Heart left ventricle (tissue), 16 donors: Measurements from ENCODE around the gene STAG1. TPM values are rescaled to one million over a fixed set of nuclear protein-coding genes. Genes with fewer than 3 reads are reported as not detected.
"Not testable (repeated sequence)": the region's sequence is repeated elsewhere in the genome, so short reads cannot be mapped to it uniquely, and the experiment has no call there.

Experiments used
- ATAC-seq, 4 donors: fragments of 200-7000 bp; cut with Tn5 transposase; one replicate each; pipeline ENCODE4 v1.9.1; 2020 to 2022; ENCODE audit warnings: moderate library complexity in 4 of 4, mild to moderate bottlenecking in 3 of 4, moderate number of reproducible peaks in 1 of 4
- DNase-seq, 5 donors: peaks; one replicate each; pipeline ENCODE4 v3.0.0-alpha.2; 2020
- H3K27ac ChIP-seq, 12 donors: fragments of 200-600 bp; sonication (generic) in 4 of 12; one replicate each; pipeline versions ENCODE4 v1.5.0 to v1.8.0; 2016 to 2022; ENCODE audit warnings: mild to moderate bottlenecking in 2 of 12
- H3K27me3 ChIP-seq, 9 donors: fragments of 200-600 bp; sonication (generic) in 2 of 9; one replicate each; pipeline versions ENCODE4 v1.5.1 to v1.8.0; 2016 to 2022; ENCODE audit warnings: mild to moderate bottlenecking in 3 of 9
- H3K36me3 ChIP-seq, 9 donors: fragments of 200-600 bp; sonication (generic) in 2 of 9; one replicate each; pipeline versions ENCODE4 v1.5.0 to v1.8.0; 2018 to 2022; ENCODE audit warnings: mild to moderate bottlenecking in 2 of 9
- H3K4me1 ChIP-seq, 12 donors: fragments of 200-600 bp; sonication (generic) in 4 of 12; one replicate each; pipeline versions ENCODE4 v1.5.0 to v1.8.0; 2016 to 2022; ENCODE audit warnings: mild to moderate bottlenecking in 3 of 12
- H3K4me3 ChIP-seq, 12 donors: fragments of 200-600 bp; sonication (generic) in 4 of 12; one replicate each; pipeline versions ENCODE4 v1.5.0 to v1.8.0; 2017 to 2022; ENCODE audit warnings: mild to moderate bottlenecking in 9 of 12, moderate library complexity in 4 of 12
- H3K9me3 ChIP-seq, 12 donors: fragments of 200-600 bp; sonication (generic) in 4 of 12; one replicate each; pipeline versions ENCODE4 v1.5.0 to v1.8.0; 2016 to 2022; ENCODE audit warnings: mild to moderate bottlenecking in 1 of 12
- CTCF ChIP-seq, 12 donors: fragments of 200-600 bp; sonication (generic) in 4 of 12; IDR thresholded peaks; one replicate each; pipeline versions ENCODE4 v1.5.0 to v1.8.0; 2018 to 2022; ENCODE audit warnings: antibody characterized with exemption in 12 of 12, mild to moderate bottlenecking in 5 of 12
- POLR2A ChIP-seq, 2 donors: fragments of 450-650 bp; IDR thresholded peaks; one replicate each; pipeline ENCODE4 v1.6.1; 2017; ENCODE audit warnings: antibody characterized with exemption in 2 of 2, mild to moderate bottlenecking in 2 of 2, moderate library complexity in 2 of 2
- WGBS, 4 donors: extraction: QIAGEN DNeasy Blood & Tissue Kit in 2 of 4; methylation state at CpG; one replicate each; pipeline versions ENCODE4 v1.1.5 to v1.1.7; 2013 to 2018; 5-methylcytosine and 5-hydroxymethylcytosine counted together
- intact Hi-C, 10 donors: fragments of 100-400 bp; cut with DNase I; formaldehyde crosslinking; loops; one replicate each; pipeline versions ENCODE4 v1.11.1 to v1.14.2; 2022
- polyA plus RNA-seq, 2 donors: library from polyadenylated mRNA; stranded (reverse); fragments of 200-250 nt; gene quantifications; one replicate each; pipeline ENCODE4 v1.2.3, GENCODE V29; 2013
- total RNA-seq, 9 donors: library from RNA; depleted of rRNA in 2 of 9; stranded (reverse); fragments of >200 nt in 2 of 9; fragmentation: NEBNext Ultra II Directional in 3 of 9; extraction: Animal tissue kit (Norgen Biotek cat#: 25700) in 3 of 9; gene quantifications; one replicate each; pipeline versions ENCODE4 v1.1.0 to v1.2.4, GENCODE V29; 2016 to 2023
- donor health status: ischemic (EF 13 %, LVEDD 7.1; RV severe dilation, severe dysfunction).
- donor health status: healthy with polysubstance abuse.
- donor health status: DM: no; HTN: yes; CAD: no.
- donor health status: DM: no; HTN: no; CAD: no.
- donor health status: ischemic (EF 25% LVEDD 6.9; RV normal size, moderate dysfunction).
- donor health status: ischemic (EF 25% LVEDD 5.7; RV mildly dilated, moderate dysfunction).
- donor health status: healthy.
- donor health status: DM: yes; HTN: yes; CAD: no.
- donor health status: ischemic (EF 35%, LVEDD 5.7; RV mildly dilated, moderate dysfunction).
- donor health status: nonischemic (EF 11% LVEDD 7.7; RV severe dilation, severe dysfunction).
- donor health status: DM: yes; HTN: yes; CAD: no.
- donor health status: PGD.
- donor health status: ischemic (EF 29% LVEDD 5.4; RV normal size, mild dysfunction).
- donor health status: nonischemic (EF 23%, LVEDD 6.1; RV moderate dilation, normal function).

Gene STAG1
- total and polyA plus RNA-seq, 11 donors = 7.2 to 23.4 (median 19.8) TPM

GRCh38 chr3:136612512-136612911 is 139.7 kb downstream of the STAG1 start:
- TF ChIP-seq CTCF (IDR thresholded peaks at IDR 0.05) = no peak
- no peak for TF ChIP-seq POLR2A (IDR thresholded peaks at IDR 0.05)
- WGBS, 4 donors = 88 to 99% (median 95%) methylated on average over 2 of the region's 2 CpGs
- ATAC-seq = no peak

GRCh38 chr3:136606990-136607389 is 145.2 kb downstream of the STAG1 start:
- Histone ChIP-seq H3K27ac (no peak overlapping the region), H3K9me3 (no peaks in the 10 kb centered on the region), H3K27me3 (no peaks in the 10 kb centered on the region), H3K4me3 (no peak overlapping the region), H3K36me3 (peaks cover 0 to 30% (median 25%) of the 10 kb centered on the region in 9 donors), H3K4me1 (no peaks in the 10 kb centered on the region)
- intact Hi-C loops = no loop called here
- 98 to 100% (median 100%) methylated on average over 2 of the region's 2 CpGs for WGBS, 4 donors
- ATAC-seq (no peak), DNase-seq (no peak)
- TF ChIP-seq POLR2A (IDR thresholded peaks at IDR 0.05) (no peak), CTCF (IDR thresholded peaks at IDR 0.05) (no peak)

More at GRCh38 chr3:136612512-136612911, 139.7 kb downstream of the STAG1 start:
- peaks cover 0 to 17% (median 0%) of the 10 kb centered on the region in 12 donors for H3K4me1 ChIP-seq
- no peaks in the 10 kb centered on the region for H3K9me3 ChIP-seq
- H3K27me3 ChIP-seq = no peaks in the 10 kb centered on the region
- H3K4me3 ChIP-seq = no peak overlapping the region
- DNase-seq = no peak
- intact Hi-C loops = no loop called here
- H3K27ac ChIP-seq = no peak overlapping the region
- peaks cover 0 to 10% (median 0%) of the 10 kb centered on the region in 9 donors for H3K36me3 ChIP-seq

- DNase-seq, H3K27ac ChIP-seq, intact Hi-C loops, H3K9me3 ChIP-seq, ATAC-seq, H3K4me1 ChIP-seq, H3K27me3 ChIP-seq, H3K4me3 ChIP-seq: not testable (repeated sequence)
- WGBS, 4 donors = 95 to 99% (median 98%) methylated on average over 7 of the region's 7 CpGs
- H3K36me3 ChIP-seq = peaks cover 0 to 37% (median 25%) of the 10 kb centered on the region in 9 donors
Measured at GRCh38 chr3:136606216-136606615, 146.0 kb downstream of the STAG1 start.

GRCh38 chr3:136604961-136605360 is 147.2 kb downstream of the STAG1 start:
- intact Hi-C loops = no loop called here

More at GRCh38 chr3:136604961-136605360, 147.2 kb downstream of the STAG1 start:
- Histone ChIP-seq H3K36me3 (peaks cover 0 to 41% (median 25%) of the 10 kb centered on the region in 9 donors), H3K27ac (no peak overlapping the region), H3K9me3 (no peaks in the 10 kb centered on the region), H3K4me1 (no peaks in the 10 kb centered on the region), H3K4me3 (no peak overlapping the region), H3K27me3 (no peaks in the 10 kb centered on the region)
- WGBS, 4 donors = 56 to 60% (median 58%) methylated on average over 1 of the region's 1 CpG
- DNase-seq = no peak
- no peak for ATAC-seq
- TF ChIP-seq POLR2A (IDR thresholded peaks at IDR 0.05) (no peak), CTCF (IDR thresholded peaks at IDR 0.05) (no peak)
